SJCRH30 (cell line): ENCODE measurements around the gene ADGRF3. TPM values are rescaled to one million over a fixed set of nuclear protein-coding genes. Genes with fewer than 3 reads are reported as not detected.
"Not testable (repeated sequence)": the region's sequence is repeated elsewhere in the genome, so short reads cannot be mapped to it uniquely, and the experiment has no call there.

Experiments used
- DNase-seq, 2 experiments: peaks; one replicate each; pipeline ENCODE4 v3.0.0-alpha.2; 2015 to 2020
- H3K27ac ChIP-seq: fragments of 250-450 bp; sonication (Bioruptor Pico); 2 replicates; pipeline ENCODE4 v1.5.1; 2020; ENCODE audit warnings: mild to moderate bottlenecking, moderate library complexity
- H3K27me3 ChIP-seq: fragments of 250-450 bp; sonication (Bioruptor Pico); 2 replicates; pipeline ENCODE4 v1.5.1; 2020; ENCODE audit warnings: mild to moderate bottlenecking, moderate library complexity
- H3K36me3 ChIP-seq: fragments of 250-450 bp; sonication (Bioruptor Pico); 2 replicates; pipeline ENCODE4 v1.5.1; 2020; ENCODE audit warnings: mild to moderate bottlenecking, moderate library complexity
- H3K4me1 ChIP-seq: fragments of 250-450 bp; sonication (Bioruptor Pico); 2 replicates; pipeline ENCODE4 v1.5.1; 2020; ENCODE audit warnings: mild to moderate bottlenecking, moderate library complexity
- H3K4me3 ChIP-seq: fragments of 250-450 bp; sonication (Bioruptor Pico); 2 replicates; pipeline ENCODE4 v1.5.1; 2020; ENCODE audit warnings: mild to moderate bottlenecking, moderate library complexity
- H3K9me3 ChIP-seq: fragments of 250-450 bp; sonication (Bioruptor Pico); replicated peaks from 2 replicates; pipeline ENCODE4 v1.5.1; 2020; ENCODE audit warnings: mild to moderate bottlenecking, moderate library complexity
- total RNA-seq: library from RNA; depleted of rRNA; stranded (reverse); fragments of >200 nt; shearing (Covaris generic); gene quantifications from 2 replicates; pipeline ENCODE4 v1.2.3, GENCODE V29; 2014

The ADGRF3 gene
- total RNA-seq, 1 experiment from 2014 or later: 0.14 TPM

DNA sequence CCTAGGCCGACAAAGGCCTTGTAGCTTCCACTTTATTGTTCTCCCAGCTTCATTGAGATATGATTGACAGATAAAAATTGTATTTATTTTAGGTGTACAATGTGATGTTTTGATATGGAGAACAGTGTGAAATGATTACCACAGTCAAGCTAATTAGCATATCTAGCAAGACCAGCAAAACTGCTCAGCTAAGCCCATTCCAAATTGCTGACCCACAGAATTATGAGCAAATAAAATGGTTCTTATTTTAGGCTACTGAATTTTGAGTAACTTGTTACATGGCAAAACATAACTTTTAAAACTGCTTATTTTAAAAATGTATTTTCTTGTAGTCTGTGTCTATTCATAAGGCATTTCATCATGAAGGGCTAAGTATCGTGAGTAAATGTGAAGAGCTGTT, 9.3 kb downstream of the ADGRF3 start:
- no peak overlapping the region for H3K27ac ChIP-seq
- peaks cover 20% of the 10 kb centered on the region for H3K4me1 ChIP-seq
- H3K36me3 ChIP-seq: no peaks in the 10 kb centered on the region
- no peak for DNase-seq
- no peaks in the 10 kb centered on the region for H3K9me3 ChIP-seq
- H3K27me3 ChIP-seq: no peaks in the 10 kb centered on the region
- H3K4me3 ChIP-seq: no peak overlapping the region

DNA sequence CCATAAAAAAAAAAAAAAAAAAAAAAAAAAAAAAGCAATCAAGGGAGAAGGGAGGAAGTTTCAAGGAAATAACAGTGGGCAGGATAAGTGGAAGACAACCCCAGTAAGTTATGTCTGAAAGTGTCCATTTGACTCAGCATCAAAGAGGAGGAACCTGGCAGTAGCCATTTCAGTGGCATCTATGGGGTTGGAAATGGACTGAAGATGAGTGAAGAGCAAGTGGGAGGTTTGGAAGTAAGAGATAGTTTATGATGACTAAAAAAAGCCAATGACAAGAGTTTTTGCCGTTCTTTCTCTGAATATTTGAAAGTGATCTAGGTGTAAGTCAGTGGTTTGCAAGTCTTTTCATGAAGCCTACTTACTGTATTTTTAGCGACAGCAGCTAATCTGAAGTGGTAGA, 9.9 kb downstream of the ADGRF3 start:
- DNase-seq: no peak
- Histone ChIP-seq H3K4me3 (no peak overlapping the region), H3K4me1 (peaks cover 18% of the 10 kb centered on the region), H3K27ac (no peak overlapping the region), H3K36me3 (no peaks in the 10 kb centered on the region), H3K27me3 (no peaks in the 10 kb centered on the region), H3K9me3 (no peaks in the 10 kb centered on the region)

DNA sequence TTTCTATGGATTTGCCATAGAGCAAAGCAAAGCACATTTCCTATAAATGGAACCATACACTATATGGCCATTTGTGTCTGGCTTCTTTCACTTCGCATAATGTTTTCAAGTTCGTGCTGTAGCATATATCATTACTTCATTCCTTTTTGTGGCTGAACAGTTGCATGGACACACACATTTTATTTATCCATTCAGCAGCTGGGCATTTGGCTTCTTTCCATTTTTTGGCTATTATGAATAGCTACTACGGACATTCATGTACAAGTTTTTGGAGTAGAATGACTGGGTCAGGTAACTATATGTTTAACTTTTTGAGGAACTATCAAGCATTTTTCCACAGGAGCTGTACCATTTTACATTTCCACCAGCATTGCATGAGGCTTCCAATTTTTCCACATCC, 11.4 kb downstream of the ADGRF3 start:
- H3K4me1 ChIP-seq: peaks cover 15% of the 10 kb centered on the region
- DNase-seq: peak in 1 of 2 experiments; percentile 63
- no peak overlapping the region for H3K4me3 ChIP-seq
- no peaks in the 10 kb centered on the region for H3K9me3 ChIP-seq
- no peaks in the 10 kb centered on the region for H3K27me3 ChIP-seq
- H3K27ac ChIP-seq: no peak overlapping the region; the same call in 1 of the 2 replicates
- H3K36me3 ChIP-seq: no peaks in the 10 kb centered on the region

DNA sequence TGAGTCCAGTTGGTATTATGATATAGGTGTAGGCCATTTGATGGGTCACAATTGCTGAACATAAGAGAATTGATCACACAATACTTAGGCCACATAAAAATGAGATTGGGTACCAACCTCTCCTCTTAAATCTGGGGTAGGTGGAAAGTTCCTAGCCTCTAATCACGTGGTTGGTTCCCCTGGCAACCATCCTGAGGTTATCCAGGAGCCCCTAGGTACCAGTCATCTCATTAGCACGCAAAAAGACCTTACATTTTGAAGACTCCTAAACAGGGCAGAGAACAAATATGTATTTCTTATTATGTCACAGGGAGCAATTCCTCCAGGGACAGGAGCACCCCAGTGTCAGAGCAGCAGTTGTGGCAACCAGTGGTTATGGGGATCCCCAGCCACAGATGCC, 13.3 kb downstream of the ADGRF3 start:
- Histone ChIP-seq H3K4me3 (no peak overlapping the region), H3K27me3 (no peaks in the 10 kb centered on the region), H3K36me3 (no peaks in the 10 kb centered on the region), H3K9me3 (no peaks in the 10 kb centered on the region), H3K27ac (no peak overlapping the region), H3K4me1 (peaks cover 22% of the 10 kb centered on the region)
- no peak for DNase-seq

DNA sequence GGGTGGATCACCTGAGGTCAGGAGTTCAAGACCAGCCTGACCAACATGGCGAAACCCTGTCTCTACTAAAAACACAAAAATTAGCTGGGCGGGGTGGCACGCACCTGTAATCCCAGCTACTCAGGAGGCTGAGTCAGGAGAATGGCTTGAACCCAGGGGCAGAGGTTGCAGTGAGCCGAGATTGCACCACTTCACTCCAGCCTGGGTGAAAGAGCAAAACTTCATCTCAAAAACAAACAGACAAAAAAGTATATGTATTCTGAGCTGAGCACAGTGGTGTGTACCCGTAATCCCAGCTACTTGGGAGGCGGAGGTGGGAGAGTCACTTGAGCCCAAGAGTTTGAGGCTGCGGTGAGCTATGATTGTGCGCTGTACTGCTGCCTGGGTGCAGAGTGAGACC, 15.3 kb downstream of the ADGRF3 start:
- H3K4me3 ChIP-seq, H3K36me3 ChIP-seq, DNase-seq, H3K27me3 ChIP-seq, H3K27ac ChIP-seq, H3K9me3 ChIP-seq: not testable (repeated sequence)
- H3K4me1 ChIP-seq: peaks cover 34% of the 10 kb centered on the region

DNA sequence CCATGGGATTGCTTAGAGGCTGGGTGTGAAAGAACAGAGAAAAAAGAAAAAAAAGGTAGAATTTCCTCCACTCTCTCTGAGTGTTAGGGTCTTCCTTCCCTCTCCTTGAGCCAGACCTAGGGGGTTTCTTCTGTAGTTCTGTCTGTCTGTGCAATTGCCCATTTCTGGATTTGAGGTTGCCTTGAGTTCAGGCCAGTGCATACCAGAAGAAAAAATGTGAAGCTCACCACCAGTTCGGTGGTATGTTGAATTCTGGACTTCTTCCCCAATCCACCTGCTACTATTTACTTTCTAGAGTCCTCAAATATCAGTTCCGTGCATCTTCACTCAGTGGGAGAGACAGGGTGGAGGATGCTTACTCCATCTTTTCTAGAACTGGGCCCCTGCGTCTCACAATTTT, 16.0 kb downstream of the ADGRF3 start:
- Histone ChIP-seq H3K4me3 (no peak overlapping the region), H3K9me3 (no peaks in the 10 kb centered on the region), H3K4me1 (peaks cover 38% of the 10 kb centered on the region), H3K36me3 (no peaks in the 10 kb centered on the region), H3K27me3 (no peaks in the 10 kb centered on the region), H3K27ac (no peak overlapping the region)
- DNase-seq: no peak

DNA sequence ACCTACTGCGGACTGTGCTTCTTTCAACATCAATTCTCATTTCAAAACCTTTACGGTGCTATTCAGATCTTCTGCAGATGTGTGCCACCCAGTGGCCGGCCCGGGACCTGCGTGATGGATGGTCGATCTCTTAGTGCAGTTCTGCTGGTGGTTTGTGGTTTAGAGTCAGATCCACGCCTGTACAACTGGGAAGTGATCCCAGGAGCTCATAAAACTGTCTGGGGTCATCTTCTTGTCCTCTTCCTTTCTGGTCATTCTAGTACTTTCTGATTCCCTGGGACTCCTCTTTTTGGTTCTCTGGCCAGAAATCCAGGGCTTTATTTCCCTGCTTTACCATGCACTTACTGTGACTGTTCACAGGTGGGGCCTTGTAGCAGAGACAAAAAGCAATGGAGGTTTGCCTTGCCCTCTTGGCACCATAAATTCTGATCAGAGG, 16.5 kb downstream of the ADGRF3 start:
- peaks cover 42% of the 10 kb centered on the region for H3K4me1 ChIP-seq
- DNase-seq: peak; percentile 88 to 94
- H3K27ac ChIP-seq: no peak overlapping the region
- H3K9me3 ChIP-seq: no peaks in the 10 kb centered on the region
- no peaks in the 10 kb centered on the region for H3K36me3 ChIP-seq
- no peak overlapping the region for H3K4me3 ChIP-seq
- no peaks in the 10 kb centered on the region for H3K27me3 ChIP-seq

DNA sequence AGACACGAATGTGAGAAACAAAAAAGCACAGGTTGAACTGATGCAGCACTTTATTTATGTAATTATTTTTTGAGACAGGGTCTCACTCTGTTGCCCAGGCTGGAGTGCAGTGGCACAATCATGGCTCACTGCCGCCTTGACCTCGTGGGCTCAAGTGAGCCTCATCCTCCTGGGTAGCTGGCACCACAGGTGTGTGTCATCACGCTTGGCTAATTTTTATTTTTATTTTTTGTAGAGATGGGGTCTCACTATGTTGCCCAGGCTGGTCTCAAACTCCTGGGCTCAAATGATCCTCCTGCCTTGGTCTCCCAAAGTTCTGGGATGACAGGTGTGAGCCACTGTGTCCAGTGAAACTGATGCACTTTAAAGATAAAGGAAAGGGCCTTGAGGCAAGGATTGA, 17.5 kb downstream of the ADGRF3 start:
- not testable (repeated sequence) for H3K27ac ChIP-seq, H3K9me3 ChIP-seq, H3K4me3 ChIP-seq, DNase-seq, H3K27me3 ChIP-seq, H3K36me3 ChIP-seq
- H3K4me1 ChIP-seq: peaks cover 43% of the 10 kb centered on the region

DNA sequence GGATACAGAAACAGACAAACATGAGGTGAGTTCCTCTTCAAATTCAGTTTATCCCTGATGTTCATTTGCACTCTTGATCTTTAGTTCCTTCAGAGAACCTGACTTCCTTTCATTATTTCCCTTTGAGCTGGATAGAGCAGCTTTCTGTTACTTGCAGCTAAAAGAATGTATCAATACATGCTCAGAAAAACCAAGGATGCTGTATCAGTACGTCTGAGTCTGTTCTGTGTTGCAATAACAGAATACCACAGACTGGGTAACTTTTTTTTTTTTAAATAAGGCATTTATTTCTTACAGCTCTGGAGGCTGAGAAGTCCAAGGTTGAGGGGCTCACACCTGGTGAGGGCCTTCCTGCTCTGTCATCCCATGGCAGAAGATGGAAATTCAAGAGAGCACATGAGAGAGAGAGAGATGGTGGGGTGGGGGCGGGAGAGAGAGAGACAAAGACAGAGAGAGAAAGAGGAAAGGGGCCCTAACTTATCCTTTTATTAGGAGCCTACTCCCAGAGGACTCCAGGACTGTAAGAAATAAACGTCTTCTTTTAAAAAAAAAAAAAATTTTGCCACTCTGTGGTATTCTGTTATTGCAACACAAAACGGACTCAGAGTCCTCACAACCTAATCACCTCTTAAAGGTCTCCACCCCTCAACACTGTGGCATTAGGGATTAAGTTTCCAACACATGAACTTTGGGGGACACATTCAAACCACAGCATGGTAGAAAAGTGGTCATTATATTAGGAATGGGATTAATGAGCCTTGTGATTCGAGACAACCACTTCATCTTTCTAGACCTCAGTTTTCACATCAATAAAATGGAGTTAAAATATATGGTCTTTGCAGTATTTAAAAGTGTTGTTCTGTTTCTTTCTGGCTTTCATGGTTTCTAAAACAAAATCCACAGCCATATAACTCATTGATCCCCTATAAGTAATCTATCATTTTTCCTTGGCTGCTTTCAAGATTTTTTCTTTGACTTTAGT, 19.0 kb downstream of the ADGRF3 start:
- peaks cover 43% of the 10 kb centered on the region for H3K4me1 ChIP-seq
- H3K4me3 ChIP-seq: no peak overlapping the region
- H3K9me3 ChIP-seq: no peaks in the 10 kb centered on the region
- peak in 1 of 2 experiments; percentile 30 for DNase-seq
- H3K27me3 ChIP-seq: no peaks in the 10 kb centered on the region
- H3K27ac ChIP-seq: no peak overlapping the region
- H3K36me3 ChIP-seq: no peaks in the 10 kb centered on the region

DNA sequence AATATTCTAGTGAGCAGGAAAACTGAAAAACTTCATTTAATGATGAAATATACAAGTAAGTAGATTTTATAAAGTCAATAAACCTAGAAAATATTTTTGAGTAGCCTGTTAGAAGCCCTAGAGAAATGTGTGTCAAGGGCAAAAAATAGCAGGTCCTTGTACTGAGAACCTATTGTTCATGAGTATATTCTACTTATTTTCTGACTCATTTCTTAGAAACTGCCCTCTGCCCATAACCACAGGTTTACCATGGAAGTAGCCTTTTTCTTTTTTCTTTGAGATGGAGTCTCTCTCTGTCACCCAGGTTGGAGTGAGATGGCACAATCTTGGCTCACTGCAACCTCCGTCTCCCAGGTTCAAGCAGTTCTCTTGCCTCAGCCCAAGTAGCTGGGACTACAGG, 20.1 kb downstream of the ADGRF3 start:
- DNase-seq: no peak
- Histone ChIP-seq H3K27ac (no peak overlapping the region), H3K4me1 (peaks cover 43% of the 10 kb centered on the region), H3K9me3 (no peaks in the 10 kb centered on the region), H3K36me3 (no peaks in the 10 kb centered on the region), H3K4me3 (no peak overlapping the region), H3K27me3 (no peaks in the 10 kb centered on the region)

DNA sequence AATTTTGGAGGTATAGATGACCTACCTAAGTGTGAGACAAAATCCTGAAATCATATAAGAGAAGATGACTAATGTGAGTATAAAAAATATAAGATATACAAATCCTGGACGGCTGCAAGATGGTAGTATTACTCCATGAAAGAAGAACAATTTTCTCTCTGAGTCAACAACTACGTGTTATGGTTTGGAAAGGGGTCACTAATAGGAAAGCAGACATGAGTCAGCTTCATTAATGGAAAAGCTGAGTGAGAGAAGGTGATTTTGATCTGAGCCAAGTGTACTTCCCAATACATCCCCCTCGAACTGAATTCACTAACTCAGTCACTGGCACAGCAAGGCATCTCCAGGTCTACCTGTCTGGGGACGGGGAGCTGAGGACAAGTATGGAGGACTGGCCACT, 20.7 kb downstream of the ADGRF3 start:
- Histone ChIP-seq H3K36me3 (no peaks in the 10 kb centered on the region), H3K4me1 (peaks cover 43% of the 10 kb centered on the region), H3K27ac (peak overlapping the region; percentile 55), H3K27me3 (no peaks in the 10 kb centered on the region), H3K9me3 (no peaks in the 10 kb centered on the region), H3K4me3 (no peak overlapping the region)
- DNase-seq: no peak

DNA sequence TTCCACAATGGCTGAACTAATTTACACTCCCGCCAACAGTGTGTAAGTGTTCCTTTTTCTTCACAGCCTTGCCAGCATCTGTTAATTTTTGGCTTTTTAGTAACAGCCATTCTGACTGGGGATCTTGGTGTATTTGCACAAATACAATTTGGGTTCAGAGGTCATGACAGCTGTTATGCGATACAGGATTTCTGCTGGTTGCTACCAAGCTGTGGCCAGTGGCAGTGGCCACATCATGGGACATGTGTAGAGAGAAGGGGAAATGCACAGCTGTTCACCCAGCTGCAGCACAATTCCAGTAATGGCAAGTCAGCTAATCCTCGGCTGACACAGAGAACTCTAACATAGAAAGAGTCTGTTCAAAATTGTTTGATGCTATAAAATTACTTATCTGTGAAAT, 21.7 kb downstream of the ADGRF3 start:
- peak; percentile 92 to 97 for DNase-seq
- peak overlapping the region; percentile 55 for H3K27ac ChIP-seq

DNA sequence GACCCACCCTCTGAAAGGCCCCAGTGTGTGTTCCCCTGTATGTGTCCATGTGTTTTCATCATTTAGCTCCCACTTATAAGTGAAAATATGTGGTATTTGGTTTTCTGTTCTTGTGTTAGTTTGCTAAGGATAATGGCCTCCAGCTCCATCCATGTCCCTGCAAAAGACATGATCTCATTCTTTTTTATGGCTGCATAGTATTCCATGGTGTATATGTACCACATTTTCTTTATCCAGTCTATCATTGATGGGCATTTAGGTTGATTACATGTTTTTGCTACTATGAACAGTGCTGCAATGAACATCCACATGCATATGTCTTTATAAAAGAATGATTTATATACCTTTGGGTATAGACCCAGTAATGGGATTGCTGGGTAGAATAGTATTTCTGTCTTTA, 22.1 kb downstream of the ADGRF3 start:
- H3K9me3 ChIP-seq, H3K36me3 ChIP-seq, H3K4me3 ChIP-seq, DNase-seq, H3K27me3 ChIP-seq: not testable (repeated sequence)
- Histone ChIP-seq H3K4me1 (peaks cover 33% of the 10 kb centered on the region), H3K27ac (peak overlapping the region; percentile 55; the same call in 1 of the 2 replicates)

More for the DNA sequence above, 21.7 kb downstream of the ADGRF3 start:
- H3K4me3 ChIP-seq: no peak overlapping the region
- no peaks in the 10 kb centered on the region for H3K27me3 ChIP-seq
- H3K4me1 ChIP-seq: peaks cover 36% of the 10 kb centered on the region
- no peaks in the 10 kb centered on the region for H3K36me3 ChIP-seq
- no peaks in the 10 kb centered on the region for H3K9me3 ChIP-seq

DNA sequence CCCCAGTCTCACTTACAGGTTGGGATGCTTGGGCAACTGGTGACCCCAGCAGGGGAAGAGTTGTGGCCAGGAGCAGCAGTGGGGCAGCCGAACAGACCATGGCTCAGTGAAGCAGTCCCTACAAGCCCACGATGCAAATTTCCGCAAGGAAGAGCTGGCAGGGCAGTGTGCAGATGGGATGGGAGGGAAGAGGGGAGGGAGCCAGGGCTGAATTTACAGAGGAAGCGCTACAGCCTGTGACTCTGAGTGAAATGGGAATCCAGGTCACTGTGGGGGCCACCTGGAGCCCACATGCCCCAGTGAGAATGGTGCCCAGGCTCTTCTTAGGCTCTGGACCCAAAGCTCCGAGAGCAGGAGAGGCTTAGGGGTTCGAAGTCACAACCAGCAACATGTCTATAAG, 27.6 kb downstream of the ADGRF3 start:
- Histone ChIP-seq H3K36me3 (no peaks in the 10 kb centered on the region), H3K9me3 (no peaks in the 10 kb centered on the region), H3K27ac (no peak overlapping the region), H3K27me3 (no peaks in the 10 kb centered on the region; the same call in 1 of the 2 replicates), H3K4me3 (no peak overlapping the region), H3K4me1 (0 out of 2 replicates have a peak, but pooled peaks cover 4% of the 10 kb centered on the region)
- no peak for DNase-seq

DNA sequence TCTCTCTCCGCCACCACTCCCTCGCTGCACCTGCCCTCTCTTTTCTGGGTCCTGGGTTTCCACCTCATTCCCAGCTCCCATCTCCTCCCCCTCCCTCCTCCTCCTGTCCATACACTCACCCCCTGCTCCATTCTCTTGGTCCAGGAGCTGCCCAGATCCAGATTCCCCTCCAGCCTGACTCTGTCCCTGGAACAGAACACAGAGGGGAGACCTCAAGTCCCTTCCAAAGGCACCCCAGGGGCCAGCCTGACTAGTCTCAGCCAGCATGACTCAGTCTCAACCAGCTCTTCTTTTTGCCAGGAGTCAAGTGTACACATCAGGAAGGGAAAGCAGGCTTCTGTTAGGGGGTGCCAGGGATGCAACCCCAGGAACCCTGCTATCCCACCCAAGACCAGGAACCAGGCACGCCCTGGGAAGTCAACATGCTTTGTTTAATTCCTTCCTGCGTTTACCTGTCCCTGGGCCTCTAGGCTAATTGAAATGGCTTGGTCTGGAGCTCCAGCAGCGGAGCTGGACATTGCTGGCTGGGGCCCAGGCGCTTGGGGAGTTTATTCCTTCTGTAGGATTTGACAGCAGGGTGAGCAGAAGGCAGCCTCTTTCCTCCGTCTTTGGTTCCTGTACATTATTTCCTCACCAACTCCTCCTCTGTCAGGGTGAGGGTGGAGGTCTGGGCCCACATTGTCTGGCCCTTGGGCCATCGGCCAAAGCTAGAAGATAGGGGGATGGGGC, 29.0 kb downstream of the ADGRF3 start:
- Histone ChIP-seq H3K27me3 (no peaks in the 10 kb centered on the region; the same call in 1 of the 2 replicates), H3K9me3 (no peaks in the 10 kb centered on the region), H3K4me1 (0 out of 2 replicates have a peak, but pooled peaks cover 4% of the 10 kb centered on the region), H3K4me3 (no peak overlapping the region), H3K27ac (no peak overlapping the region), H3K36me3 (no peaks in the 10 kb centered on the region)
- no peak for DNase-seq
